NB4 (cell line): ENCODE measurements around the gene SEPTIN2.
"Not testable (repeated sequence)": the region's sequence is repeated elsewhere in the genome, so short reads cannot be mapped to it uniquely, and the experiment has no call there.

Experiments
- DNase-seq: peaks from one replicate; pipeline ENCODE4 v3.0.0; 2010; ENCODE audit warnings: low read depth
- H3K4me3 ChIP-seq: one replicate; pipeline ENCODE4 v1.5.1; 2011; ENCODE audit warnings: mild to moderate bottlenecking, low read depth, low read length, moderate library complexity
- CTCF ChIP-seq: IDR thresholded peaks from one replicate; pipeline ENCODE4 v1.5.1; 2012; ENCODE audit warnings: low read depth, low read length
- MAX ChIP-seq: IDR thresholded peaks from 2 replicates; pipeline ENCODE4 v1.6.1; 2011; ENCODE audit warnings: low read depth, low read length
- MYC ChIP-seq: IDR thresholded peaks from 2 replicates; pipeline ENCODE4 v1.6.1; 2011; ENCODE audit warnings: low read depth, low read length
- POLR2A ChIP-seq: IDR thresholded peaks from 2 replicates; pipeline ENCODE4 v1.6.1; 2011; ENCODE audit warnings: mild to moderate bottlenecking; ENCODE audit not compliant: insufficient read length; ENCODE audit errors: extremely low read depth

SEPTIN2 gene

GRCh38 chr2:241368643-241369042, 52.9 kb downstream of the SEPTIN2 start:
- no peak for DNase-seq
- TF ChIP-seq MAX (no peak), CTCF (no peak), POLR2A (no peak), MYC (no peak)
- H3K4me3 ChIP-seq = no peak overlapping the region

- no peak overlapping the region for H3K4me3 ChIP-seq
- DNase-seq = no peak
- TF ChIP-seq POLR2A (no peak), MYC (no peak), MAX (no peak), CTCF (no peak)
Observed at GRCh38 chr2:241372361-241372992, 56.8 kb downstream of the SEPTIN2 start.

- TF ChIP-seq MYC = no peak
- TF ChIP-seq CTCF = no peak
- no peak for TF ChIP-seq POLR2A
- no peak for TF ChIP-seq MAX
- no peak overlapping the region for H3K4me3 ChIP-seq
- DNase-seq = no peak
Observed at GRCh38 chr2:241373446-241373845, 57.7 kb downstream of the SEPTIN2 start.

- not testable (repeated sequence) for DNase-seq, H3K4me3 ChIP-seq
Observed at GRCh38 chr2:241373906-241374305, 58.2 kb downstream of the SEPTIN2 start.

- TF ChIP-seq CTCF (no peak), POLR2A (no peak), MAX (no peak)
- no peak for DNase-seq
- H3K4me3 ChIP-seq = no peak overlapping the region
Observed at GRCh38 chr2:241375300-241375699, 59.6 kb downstream of the SEPTIN2 start.

GRCh38 chr2:241376808-241377207, 61.1 kb downstream of the SEPTIN2 start:
- H3K4me3 ChIP-seq = no peak overlapping the region
- no peak for DNase-seq

More at GRCh38 chr2:241376808-241377207, 61.1 kb downstream of the SEPTIN2 start:
- TF ChIP-seq POLR2A (no peak), MYC (no peak), MAX (no peak), CTCF (no peak)
